Measurements from ENCODE around the gene PAPPA.

The PAPPA gene

DNA sequence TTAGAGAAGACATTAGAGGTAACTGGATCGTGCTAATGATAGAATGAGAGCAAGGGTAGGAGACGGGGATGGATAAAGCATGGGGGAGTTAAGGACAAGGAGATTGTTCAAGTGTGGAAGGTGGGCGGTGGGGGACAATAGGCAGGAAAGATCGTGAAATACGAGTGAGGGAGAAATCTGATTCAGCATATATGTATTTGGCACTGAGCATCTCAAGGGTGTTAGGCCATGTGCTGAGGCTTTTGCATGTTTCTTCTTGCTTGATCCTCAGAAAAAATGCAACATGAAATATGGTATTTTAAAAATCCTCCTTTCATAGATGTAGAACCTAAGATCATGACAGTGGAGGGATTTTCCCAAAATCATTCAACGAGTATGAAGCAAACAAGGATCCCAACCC is 240.5 kb downstream of the PAPPA start:
- no peak for DNase-seq

DNA sequence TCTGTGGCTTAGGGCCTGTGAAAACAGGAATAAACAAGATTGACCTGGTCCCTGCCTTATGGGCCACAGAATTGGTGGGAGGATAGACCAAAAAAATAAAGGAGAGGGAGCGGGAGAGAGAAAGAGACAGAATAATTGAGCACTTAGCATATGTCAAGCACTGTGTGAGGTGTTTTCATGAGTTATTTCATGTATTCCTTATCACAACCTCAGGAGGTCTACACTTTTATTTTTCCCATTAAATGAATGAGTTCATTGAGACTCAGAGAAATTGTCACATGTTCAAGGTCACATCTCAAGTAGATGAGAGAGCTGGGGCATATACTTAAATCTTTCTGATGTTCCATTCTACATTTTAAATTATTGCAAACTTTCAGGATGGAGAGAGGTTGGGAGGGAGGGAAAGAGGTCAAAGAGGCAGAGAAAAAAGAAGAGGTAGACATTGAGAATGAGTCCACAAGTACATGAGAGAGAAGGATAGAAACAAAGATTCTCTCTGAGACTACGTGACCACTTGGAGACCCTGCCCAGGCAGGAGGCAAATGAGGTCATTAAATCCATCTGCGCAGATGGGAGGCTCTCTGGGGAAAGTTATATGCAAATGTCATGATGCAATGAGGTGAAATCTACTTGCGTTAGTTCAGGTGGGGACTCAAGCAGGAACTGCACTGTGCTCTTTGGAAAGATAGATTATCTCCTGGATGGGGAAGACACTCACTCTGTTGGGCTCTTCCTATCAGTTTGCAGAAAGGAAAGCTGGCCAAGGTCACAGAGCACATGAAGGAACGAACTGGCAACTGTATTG is 241.5 kb downstream of the PAPPA start:
- no peak for DNase-seq

DNA sequence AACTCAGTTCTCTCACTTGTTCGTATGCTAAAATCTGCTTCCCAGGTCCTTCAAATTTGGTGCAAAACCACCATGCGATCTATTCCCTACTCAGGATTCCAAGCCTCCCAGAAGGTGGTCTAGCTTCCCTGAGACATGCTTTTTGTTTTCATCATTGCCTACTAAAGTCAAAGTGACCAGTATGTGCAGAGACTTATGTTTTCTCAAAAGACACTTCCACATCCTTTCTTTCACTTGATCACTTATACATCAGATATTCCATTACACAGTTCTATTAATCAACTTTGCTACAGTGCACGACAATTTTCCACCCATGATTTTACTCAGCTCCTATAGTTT is 242.1 kb downstream of the PAPPA start:
- DNase-seq, result no peak

DNA sequence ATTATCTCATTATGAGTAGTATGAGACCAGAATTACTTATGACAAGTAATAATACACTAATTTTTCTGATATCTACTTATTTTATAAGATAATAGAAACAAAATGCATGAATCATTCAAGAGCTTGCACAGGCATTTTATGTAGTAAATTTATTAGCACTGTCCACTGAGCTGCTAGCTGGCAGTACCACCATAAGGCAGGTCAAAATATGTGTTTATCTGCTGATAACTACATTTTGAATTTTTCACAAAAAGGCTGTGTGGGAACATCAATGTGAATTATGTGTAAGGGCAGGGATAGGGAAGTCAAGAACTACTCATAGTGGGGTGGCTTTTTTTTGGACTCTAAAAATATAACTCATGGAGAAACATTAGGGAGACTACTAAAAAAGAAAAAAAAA is 249.6 kb downstream of the PAPPA start:
- DNase-seq, result no peak

DNA sequence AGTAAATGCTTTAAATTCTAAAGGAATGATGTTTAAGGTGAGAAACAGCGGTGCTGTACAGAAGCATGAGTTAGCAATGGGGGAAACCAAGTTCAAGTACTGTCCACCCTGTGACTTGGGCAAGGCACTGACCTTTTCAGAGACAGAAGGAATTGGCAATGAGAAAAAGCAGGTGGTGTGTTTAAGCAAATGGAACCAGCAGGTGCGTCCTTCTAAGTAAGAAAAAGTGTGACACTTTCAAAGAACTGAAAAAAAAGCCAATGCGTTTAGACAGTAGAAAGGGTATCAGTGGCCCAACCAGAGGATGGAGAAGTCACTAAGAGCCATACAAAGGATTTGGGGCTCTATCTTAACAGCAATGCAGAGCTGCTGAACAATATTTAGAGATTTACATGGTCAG is 250.6 kb downstream of the PAPPA start:
- DNase-seq, result no peak

DNA sequence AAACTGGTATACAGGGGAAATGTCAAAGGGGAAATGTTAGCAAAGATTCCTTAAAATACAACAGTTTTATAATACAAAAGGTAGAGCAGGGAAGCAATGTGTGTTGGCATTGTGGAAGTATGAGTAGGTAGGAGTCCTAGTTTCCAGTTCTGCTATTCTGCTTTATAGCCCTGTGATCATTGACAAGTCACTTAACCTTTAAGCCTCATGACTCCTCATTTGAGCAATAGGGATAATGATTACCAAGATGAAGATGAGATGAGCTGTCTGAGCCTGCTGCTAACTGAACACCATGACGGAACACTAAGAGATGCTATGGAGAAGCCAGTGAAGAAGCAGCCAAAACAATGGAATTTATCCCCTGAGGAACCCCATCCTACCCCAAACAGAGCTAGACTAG is 251.7 kb downstream of the PAPPA start:
- no peak for DNase-seq

DNA sequence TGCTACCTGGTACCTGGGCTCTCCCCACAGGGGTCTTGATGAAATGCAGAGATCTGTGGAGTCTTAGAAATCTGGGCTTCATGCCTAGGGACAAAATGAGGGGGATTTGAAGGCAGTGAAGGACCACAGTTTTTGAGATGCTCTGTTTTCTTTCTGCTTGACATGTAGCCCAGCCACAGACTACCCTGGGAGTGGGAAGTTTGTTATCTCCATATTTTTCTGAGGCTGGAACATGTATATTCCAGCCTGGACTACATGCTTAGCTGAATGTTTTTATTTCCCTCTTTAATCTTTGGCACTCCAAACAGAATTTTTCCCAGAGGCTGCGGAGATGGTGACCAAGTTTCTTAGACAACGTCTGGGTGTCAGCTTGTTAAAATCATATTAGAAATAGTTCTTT is 252.9 kb downstream of the PAPPA start:
- no peak for DNase-seq

DNA sequence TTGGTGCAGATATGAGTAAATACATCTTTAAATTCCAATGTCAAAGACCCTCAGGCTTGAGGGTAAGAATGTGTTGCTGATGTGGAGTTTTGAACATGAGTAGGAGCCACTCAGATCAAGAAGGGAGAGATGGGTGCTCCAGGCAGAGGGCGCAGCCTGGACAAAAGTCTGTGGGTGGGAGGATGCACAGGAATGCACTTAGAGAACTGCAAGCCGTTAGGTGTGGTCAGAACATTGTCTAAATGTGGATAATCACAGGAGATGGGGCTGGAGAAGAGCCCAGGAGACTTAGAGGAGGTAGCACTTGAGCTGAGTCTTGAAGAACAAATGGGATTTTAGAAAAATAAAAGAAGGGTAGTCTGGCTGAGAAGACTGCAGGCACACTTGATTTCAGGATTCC is 255.5 kb downstream of the PAPPA start:
- no peak for DNase-seq

DNA sequence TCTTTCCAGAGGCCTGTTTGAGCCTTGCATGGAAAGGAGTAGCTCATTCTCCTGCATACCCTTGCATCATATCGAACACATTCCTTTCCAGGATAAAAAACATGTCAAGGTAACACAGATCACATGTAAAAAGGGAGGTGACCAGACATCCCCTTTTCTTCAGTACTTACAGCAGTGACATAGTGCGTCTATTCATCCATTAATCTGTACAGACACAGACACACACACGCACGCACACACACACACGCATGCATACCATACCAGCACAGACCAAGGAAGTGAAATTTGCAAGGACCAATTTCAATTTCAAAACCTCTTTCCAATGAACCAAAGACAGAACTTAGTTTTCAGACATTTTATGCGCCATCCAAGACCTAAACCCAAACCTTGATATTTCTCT is 256.0 kb downstream of the PAPPA start:
- no peak for DNase-seq

DNA sequence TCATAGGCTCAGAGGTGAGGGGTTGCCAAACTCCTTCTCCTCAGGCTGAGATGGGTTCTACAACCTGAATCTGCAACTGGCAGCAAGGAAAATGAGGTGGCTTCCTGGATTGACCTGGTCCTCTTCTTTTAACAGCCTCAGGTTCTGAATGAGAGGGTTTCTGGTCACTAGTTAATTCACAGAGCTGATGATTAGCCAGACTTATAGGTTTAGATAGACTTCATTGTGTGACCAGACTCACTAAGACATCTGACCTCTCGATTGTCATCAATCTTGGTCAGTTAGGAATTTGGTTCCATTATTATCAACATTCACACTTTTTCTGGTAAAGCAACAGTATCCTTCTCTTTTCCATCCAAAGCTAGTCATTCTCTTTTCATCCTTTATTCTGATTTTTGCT is 257.9 kb downstream of the PAPPA start:
- no peak for DNase-seq

DNA sequence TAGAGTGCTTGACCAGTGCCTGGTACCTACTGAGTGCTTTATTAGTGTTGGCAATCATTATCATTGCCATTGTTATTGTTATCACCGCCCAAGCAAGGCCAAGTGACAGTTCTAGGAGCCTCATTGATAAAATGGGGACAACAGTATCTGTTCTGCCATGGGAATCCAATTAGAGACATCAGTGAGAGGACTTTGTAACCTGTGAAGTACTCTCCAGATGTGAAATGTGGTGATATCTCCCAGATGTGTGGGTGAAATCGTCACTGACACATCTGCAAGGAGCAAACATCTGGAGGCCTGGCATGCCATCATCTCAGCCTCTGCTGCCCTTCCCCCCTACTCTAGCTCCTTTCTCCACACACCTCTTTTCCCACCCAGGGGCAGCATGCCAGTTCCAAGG is 260.8 kb downstream of the PAPPA start:
- no peak for DNase-seq

DNA sequence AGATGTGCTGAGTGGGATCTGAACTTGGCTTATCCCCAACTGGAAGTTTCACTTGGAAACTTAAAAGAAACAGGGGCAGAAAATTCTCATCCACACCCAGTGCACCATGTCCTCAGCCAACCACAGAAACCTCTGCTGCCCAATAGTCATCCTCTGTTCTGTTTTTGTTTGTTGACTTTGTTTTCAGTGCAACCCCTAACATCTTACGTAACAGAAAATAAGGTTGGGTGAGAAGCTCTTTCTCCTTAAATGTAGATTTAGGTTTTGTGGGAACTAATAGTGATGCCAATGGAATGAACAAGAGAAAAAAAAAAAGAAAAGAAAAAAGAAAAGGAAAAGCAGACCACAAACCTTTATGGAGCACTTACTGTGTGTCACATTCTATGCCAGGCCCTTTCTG is 262.8 kb downstream of the PAPPA start:
- DNase-seq, result no peak

DNA sequence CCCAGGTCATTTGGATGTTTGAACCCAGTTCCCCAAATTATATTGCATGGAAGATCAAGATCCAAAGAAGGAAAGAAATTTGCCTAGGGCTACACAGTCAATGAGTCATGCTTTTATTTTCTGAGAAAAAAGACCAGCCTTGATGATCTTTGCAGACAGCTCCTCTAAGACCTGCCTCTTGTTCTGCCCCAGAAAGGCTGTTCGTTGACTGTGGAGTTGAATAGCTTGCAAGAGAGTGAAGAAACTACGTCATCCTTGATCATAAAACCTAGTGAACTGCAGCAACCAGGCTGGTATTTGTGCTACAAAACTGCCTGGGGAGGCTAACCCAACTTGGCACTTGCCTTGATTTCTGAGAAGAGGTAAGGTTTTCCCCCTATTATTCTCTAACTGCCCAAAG is 263.9 kb downstream of the PAPPA start:
- no peak for DNase-seq

DNA sequence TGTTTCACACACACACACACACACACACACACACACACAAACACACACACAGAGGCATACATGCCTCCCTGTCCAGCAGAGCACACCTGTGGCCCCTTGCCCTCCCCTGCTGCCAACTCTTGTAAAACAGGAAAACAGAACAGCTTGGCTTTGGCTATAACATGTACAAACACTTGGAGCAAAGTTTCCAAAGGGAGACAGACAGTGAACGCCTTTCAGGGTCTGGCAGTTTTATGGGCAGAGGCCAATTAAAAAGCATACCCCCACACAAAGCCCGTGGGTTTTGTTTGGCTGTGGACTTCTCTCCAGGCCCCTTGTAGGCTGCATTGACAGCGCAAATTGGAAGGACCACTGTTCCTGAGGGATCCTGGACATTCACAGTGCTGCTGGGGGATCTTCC is 265.6 kb downstream of the PAPPA start:
- no peak for DNase-seq

DNA sequence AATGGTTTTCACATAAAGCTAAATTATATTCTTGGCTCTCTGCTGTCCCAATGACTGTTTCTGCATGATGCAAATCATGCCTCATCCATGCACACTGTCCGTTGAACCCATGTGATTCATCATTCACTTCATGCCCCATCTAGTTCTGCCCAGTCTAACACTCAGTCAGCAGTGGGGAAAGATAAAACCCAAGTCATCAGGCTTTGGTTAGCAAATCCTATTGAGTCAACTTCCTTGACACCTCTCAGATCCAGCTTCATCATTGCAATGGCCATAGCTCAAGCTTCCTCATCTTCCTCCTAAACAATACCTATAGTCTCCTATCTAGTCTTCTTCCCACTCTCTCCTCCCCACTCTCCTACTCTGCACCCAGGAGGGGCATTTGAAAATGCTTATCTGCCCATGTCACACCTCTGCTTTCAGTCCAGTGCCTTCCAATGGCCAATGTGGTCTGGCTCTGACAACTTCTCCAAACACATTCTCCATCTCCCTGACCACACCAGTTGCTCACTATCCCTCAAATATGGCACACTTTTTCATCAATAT is 267.5 kb downstream of the PAPPA start:
- DNase-seq, result no peak

DNA sequence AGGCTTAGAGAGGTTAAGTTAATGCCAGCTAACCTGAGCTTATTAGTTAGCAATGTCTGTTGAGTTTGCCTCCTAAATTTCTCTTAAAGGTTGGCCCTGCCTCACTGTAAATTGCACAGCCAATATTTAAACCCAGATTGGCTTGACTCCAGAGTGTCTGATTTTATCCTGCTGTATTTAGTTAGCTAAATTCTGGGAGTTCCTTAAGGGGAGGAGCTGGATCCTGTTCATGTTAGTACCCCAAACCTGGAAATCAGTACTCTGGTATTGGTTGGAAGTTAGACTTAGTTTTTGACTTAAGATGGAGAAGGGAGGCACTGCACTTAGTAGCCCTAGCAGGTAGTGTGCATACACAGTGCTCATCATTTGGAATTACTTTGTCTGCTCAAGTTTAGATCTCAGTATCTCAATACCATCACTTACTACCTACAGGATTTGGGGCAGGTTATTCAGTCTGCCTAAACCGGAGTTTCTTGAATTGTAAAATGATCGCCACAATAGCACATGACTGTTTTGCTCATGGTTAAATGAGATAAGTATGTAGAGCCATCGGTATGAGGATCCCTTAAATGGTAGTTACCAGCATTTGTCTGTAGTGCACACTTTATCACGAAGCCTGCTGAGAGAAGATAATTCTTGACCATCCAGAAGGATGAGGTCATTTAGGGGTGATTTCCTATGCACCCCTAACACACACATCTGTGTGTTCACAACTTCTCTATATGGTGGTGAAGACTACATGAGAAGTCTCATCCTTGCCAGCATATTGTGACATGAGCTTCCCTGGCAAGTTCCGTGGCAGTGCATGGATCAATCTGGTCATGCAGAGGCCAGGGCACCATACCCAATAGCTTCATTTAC is 268.8 kb downstream of the PAPPA start:
- no peak for DNase-seq

DNA sequence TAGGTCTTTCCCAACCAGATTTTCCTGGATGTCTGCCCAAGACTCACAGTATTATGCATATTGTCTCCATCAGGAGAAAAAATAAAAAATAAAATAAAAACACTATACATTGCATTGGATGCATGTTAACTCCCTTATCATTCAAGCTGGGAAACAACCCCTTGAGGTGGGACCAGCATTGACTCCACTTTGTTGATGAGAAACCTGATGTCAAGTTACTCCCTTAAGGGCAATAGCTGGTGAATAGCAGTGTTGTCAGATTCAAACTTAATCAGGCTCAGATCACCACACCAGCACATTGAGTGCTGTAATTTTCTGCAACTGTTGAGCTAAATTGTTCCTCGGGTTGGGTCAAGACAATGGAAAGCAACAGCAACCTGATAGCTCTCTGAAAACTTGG is 269.6 kb downstream of the PAPPA start:
- DNase-seq, result no peak

DNA sequence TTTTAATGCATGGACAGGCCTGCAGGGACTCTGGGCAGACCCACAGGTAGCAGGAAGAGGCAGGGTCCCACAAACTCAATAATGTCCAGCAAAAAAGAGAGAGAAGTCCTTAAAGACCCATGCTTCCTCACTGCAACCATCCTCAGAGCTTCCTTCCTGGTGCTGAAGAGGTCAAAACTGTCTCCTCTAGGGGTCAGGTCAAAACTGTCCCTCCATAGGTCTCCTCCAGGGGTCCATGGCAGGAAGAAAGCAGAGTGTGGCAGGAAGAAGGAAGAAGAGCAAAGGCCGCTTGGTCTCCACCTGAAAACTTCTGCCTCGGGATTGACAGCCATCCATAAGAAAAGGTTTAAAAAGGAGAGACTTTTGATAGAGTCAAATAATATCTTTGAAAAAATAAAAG is 271.7 kb downstream of the PAPPA start:
- DNase-seq, result no peak

DNA sequence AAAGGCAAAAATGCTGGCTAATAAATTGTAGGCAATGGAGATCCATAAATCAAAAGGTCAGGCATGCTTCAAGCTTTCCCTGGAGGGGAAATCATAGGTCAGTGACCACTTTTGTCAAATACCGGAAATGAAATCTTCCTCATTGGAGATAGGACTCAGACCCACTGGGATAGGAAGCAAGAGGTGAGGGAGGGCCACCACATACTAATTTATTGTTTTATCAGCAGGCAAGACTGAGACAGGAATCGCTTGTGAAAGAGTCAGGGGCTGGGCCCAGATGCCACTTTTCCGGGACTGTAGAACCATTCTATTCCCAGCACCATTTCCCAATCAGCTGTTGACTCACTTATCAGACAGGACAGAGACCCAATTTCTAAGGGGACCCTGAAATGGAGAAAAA is 277.3 kb downstream of the PAPPA start:
- DNase-seq, result no peak

DNA sequence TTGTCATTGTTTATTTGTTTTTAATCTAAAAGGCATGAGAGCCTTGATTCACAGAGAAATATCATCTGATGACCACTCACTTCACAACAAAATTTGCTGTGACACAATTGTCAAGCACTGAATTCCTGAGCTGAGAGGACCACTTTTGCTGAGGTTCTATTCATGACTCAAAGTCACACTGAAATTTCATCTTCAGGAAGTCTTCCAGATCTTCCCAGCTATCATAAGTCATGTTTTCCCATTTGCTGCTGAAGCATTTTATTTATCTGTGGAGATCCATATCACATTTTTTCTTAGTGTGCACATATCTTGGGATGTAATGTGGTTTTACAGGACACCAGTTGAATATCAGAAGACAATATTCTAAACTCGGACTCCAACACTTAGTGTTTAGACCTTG is 278.5 kb downstream of the PAPPA start:
- DNase-seq, result no peak

DNA sequence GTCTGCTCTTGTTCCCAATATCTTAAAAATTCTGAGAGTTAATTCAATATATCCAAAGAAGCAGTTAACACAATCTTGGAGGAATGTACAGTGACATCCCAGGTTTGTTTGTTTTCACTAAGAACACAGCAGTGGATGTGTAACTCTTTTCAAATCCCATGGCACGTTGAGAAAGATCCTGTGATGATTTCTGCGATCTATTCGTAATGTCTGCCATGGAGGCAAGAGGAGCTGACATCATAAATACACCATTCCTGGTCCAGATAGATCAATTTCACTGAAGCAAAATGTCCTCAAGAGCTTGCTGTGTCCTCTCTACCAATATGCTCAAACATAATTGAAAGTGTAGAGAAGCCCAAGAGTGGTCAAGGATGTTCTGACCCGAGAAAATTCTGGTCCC is 280.7 kb downstream of the PAPPA start:
- DNase-seq, result no peak

DNA sequence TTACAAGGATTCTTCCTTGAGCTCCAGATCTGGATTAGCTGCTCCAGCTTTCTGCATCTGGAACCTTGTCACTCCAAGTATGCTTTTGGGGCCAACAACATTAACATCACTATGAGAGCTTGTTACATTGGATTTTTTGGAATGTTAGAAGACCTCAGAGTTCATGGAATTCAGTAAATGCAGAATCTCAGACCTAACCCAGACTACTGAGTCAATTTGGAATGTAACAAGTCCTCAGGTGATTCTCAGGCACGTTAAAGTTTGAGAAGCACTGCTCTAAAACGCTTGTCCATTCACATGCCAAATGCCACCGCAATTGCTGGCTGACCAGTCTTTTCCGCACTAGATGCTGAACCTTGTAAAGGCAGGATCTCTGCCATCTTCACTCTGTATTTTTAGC is 282.1 kb downstream of the PAPPA start:
- DNase-seq, result no peak

DNA sequence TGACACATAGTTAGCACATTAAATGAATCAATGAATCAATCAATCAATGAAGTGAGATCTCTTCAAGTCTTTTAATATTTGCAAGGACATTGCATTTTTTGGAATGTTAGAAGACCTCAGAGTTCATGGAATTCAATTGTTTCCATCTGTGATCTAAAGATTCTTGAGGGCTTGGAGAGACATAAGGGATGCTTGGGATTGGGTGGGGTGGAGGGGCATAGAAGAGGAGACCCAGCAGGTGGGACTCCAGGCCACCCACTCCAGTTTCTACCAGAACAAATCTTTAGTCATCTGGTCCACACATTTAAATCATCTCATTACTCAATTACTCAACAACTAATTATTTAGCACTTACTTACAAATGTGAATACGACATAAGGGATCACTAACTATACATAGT is 282.5 kb downstream of the PAPPA start:
- DNase-seq, result no peak
